ENCODE measurements around the gene KDM4C.
"Not testable (repeated sequence)": the region's sequence is repeated elsewhere in the genome, so short reads cannot be mapped to it uniquely, and the experiment has no call there.

Gene KDM4C

GRCh38 chr9:6757456-6758247 is at the start of gene KDM4C:
TSS of gene KDM4C (plus strand) at chr9:6757973. CDS start at chr9:6792989, 35,016 bp downstream.
- in situ Hi-C loops (cut with MboI; ENCODE audit: low sequenced_read_pairs) = no loop called here

- in situ Hi-C loops (cut with MboI; ENCODE audit: low sequenced_read_pairs) = no loop called here
Observed at GRCh38 chr9:6708732-6709131, 49.0 kb upstream of the KDM4C start.

- in situ Hi-C loops (cut with MboI; ENCODE audit: low sequenced_read_pairs) = no loop called here
Observed at GRCh38 chr9:6711403-6711802, 46.4 kb upstream of the KDM4C start.

GRCh38 chr9:6712041-6712440 is 45.7 kb upstream of the KDM4C start:
- in situ Hi-C loops (cut with MboI; ENCODE audit: low sequenced_read_pairs) = no loop called here

- in situ Hi-C loops (cut with MboI; ENCODE audit: low sequenced_read_pairs) = no loop called here
Observed at GRCh38 chr9:6714176-6714575, 43.6 kb upstream of the KDM4C start.

GRCh38 chr9:6715153-6715754 is 42.5 kb upstream of the KDM4C start:
- in situ Hi-C loops (cut with MboI; ENCODE audit: low sequenced_read_pairs) = not testable (repeated sequence)

- in situ Hi-C loops (cut with MboI; ENCODE audit: low sequenced_read_pairs) = no loop called here
Observed at GRCh38 chr9:6715755-6716643, 41.8 kb upstream of the KDM4C start.

- in situ Hi-C loops (cut with MboI; ENCODE audit: low sequenced_read_pairs) = no loop called here
Observed at GRCh38 chr9:6716766-6717165, 41.0 kb upstream of the KDM4C start.

- in situ Hi-C loops (cut with MboI; ENCODE audit: low sequenced_read_pairs) = no loop called here
Observed at GRCh38 chr9:6723881-6724420, 33.8 kb upstream of the KDM4C start.

GRCh38 chr9:6733257-6733656 is 24.5 kb upstream of the KDM4C start:
- in situ Hi-C loops (cut with MboI; ENCODE audit: low sequenced_read_pairs) = no loop called here

GRCh38 chr9:6733831-6734230 is 23.9 kb upstream of the KDM4C start:
- in situ Hi-C loops (cut with MboI; ENCODE audit: low sequenced_read_pairs) = no loop called here

GRCh38 chr9:6735422-6735821 is 22.4 kb upstream of the KDM4C start:
- in situ Hi-C loops (cut with MboI; ENCODE audit: low sequenced_read_pairs) = no loop called here

GRCh38 chr9:6739218-6739617 is 18.6 kb upstream of the KDM4C start:
- in situ Hi-C loops (cut with MboI; ENCODE audit: low sequenced_read_pairs) = no loop called here

GRCh38 chr9:6748861-6749260 is 8.9 kb upstream of the KDM4C start:
- in situ Hi-C loops (cut with MboI; ENCODE audit: low sequenced_read_pairs) = not testable (repeated sequence)

GRCh38 chr9:6754861-6755260 is 2.9 kb upstream of the KDM4C start:
- in situ Hi-C loops (cut with MboI; ENCODE audit: low sequenced_read_pairs) = not testable (repeated sequence)

- in situ Hi-C loops (cut with MboI; ENCODE audit: low sequenced_read_pairs) = no loop called here
Observed at GRCh38 chr9:6757132-6757455, 679 bp upstream of the KDM4C start.

GRCh38 chr9:6758248-6758497 is 400 bp downstream of the KDM4C start:
- in situ Hi-C loops (cut with MboI; ENCODE audit: low sequenced_read_pairs) = no loop called here

GRCh38 chr9:6758498-6759184 is 868 bp downstream of the KDM4C start:
- in situ Hi-C loops (cut with MboI; ENCODE audit: low sequenced_read_pairs) = no loop called here

GRCh38 chr9:6759185-6759977 is 1.6 kb downstream of the KDM4C start:
- in situ Hi-C loops (cut with MboI; ENCODE audit: low sequenced_read_pairs) = no loop called here

- in situ Hi-C loops (cut with MboI; ENCODE audit: low sequenced_read_pairs) = no loop called here
Observed at GRCh38 chr9:6761306-6761705, 3.5 kb downstream of the KDM4C start.
